OCI-LY7 (cell line): ENCODE results near the gene TMTC1. TPM values are rescaled to one million over a fixed set of nuclear protein-coding genes. Genes with fewer than 3 reads are reported as not detected.

Experiments
- BruUV-seq: library from RNA; stranded (reverse); fragments of 400-500 nt; replicated peaks from 2 replicates; lab custom pipeline; 2021; lab: Mats Ljungman, UMichigan
- CTCF ChIA-PET: fragments of 300-600 bp; sonication (Branson Sonifier 250); formaldehyde crosslinking; loops from one replicate; lab custom pipeline; 2022; ENCODE audit warnings: antibody characterized with exemption; ENCODE audit not compliant: unreplicated experiment; lab: Charles Lee
- POLR2A ChIA-PET: fragments of 300-600 bp; sonication (Branson Sonifier 250); formaldehyde crosslinking; loops from one replicate; lab custom pipeline; 2022; ENCODE audit warnings: antibody characterized with exemption; lab: Charles Lee
- DNase-seq: peaks from one replicate; pipeline ENCODE4 v3.0.0-alpha.2; 2015; ENCODE audit warnings: low spot score
- H2AFZ ChIP-seq: fragments of 200-600 bp; sonication (generic), shearing (Covaris generic); 2 replicates; pipeline ENCODE4 v1.6.1; 2014; ENCODE audit warnings: mild to moderate bottlenecking, antibody characterized with exemption, low read length, moderate library complexity
- H3K27ac ChIP-seq: fragments of 200-600 bp; sonication (generic); 2 replicates; pipeline ENCODE4 v1.5.1; 2014; ENCODE audit warnings: mixed run types, low read depth, mild to moderate bottlenecking, moderate library complexity, low read length, inconsistent platforms; ENCODE audit not compliant: poor library complexity, severe bottlenecking
- H3K36me3 ChIP-seq: fragments of 200-600 bp; sonication (generic); 2 replicates; pipeline ENCODE4 v1.6.1; 2014; ENCODE audit warnings: mild to moderate bottlenecking, antibody characterized with exemption, low read length, moderate library complexity, mixed read lengths; ENCODE audit not compliant: insufficient read depth
- H3K4me1 ChIP-seq: fragments of 200-600 bp; sonication (generic); 2 replicates; pipeline ENCODE4 v1.5.1; 2014; ENCODE audit warnings: mild to moderate bottlenecking, low read length; ENCODE audit not compliant: insufficient read depth, poor library complexity, severe bottlenecking
- H3K4me2 ChIP-seq: fragments of 200-600 bp; sonication (generic); 2 replicates; pipeline ENCODE4 v1.6.1; 2014; ENCODE audit warnings: mild to moderate bottlenecking, low read length
- H3K4me3 ChIP-seq: fragments of 200-600 bp; sonication (generic); 2 replicates; pipeline ENCODE4 v1.5.1; 2014; ENCODE audit warnings: mild to moderate bottlenecking, low read depth, low read length; ENCODE audit not compliant: poor library complexity, severe bottlenecking
- H3K79me2 ChIP-seq: fragments of 200-600 bp; sonication (generic); 2 replicates; pipeline ENCODE4 v1.6.1; 2016; ENCODE audit warnings: low read depth, mild to moderate bottlenecking, low read length, moderate library complexity, mixed read lengths; ENCODE audit not compliant: insufficient read depth
- H3K9me2 ChIP-seq: fragments of 200-600 bp; sonication (generic); 2 replicates; pipeline ENCODE4 v1.6.1; 2016; ENCODE audit warnings: mild to moderate bottlenecking, low read length, mixed read lengths; ENCODE audit not compliant: insufficient read depth
- H3K9me3 ChIP-seq: fragments of 200-600 bp; sonication (generic); 2 replicates; pipeline ENCODE4 v1.6.1; 2014; ENCODE audit warnings: mild to moderate bottlenecking, mixed run types, low read length, mixed read lengths
- H4K20me1 ChIP-seq: fragments of 200-600 bp; sonication (generic); 2 replicates; pipeline ENCODE4 v1.6.1; 2014; ENCODE audit warnings: mild to moderate bottlenecking, antibody characterized with exemption, low read length, moderate library complexity, mixed read lengths; ENCODE audit not compliant: insufficient read depth
- CTCF ChIP-seq: fragments of 200-600 bp; sonication (generic); conservative IDR thresholded peaks from 2 replicates; pipeline ENCODE4 v1.5.1; 2014; ENCODE audit warnings: mild to moderate bottlenecking, antibody characterized with exemption, low read length, moderate library complexity, mixed read lengths
- EZH2phosphoT487 ChIP-seq: fragments of 200-600 bp; sonication (generic); IDR thresholded peaks from 2 replicates; pipeline ENCODE4 v1.6.1; 2018; ENCODE audit warnings: low read depth, borderline replicate concordance, mild to moderate bottlenecking, mixed run types, antibody characterized with exemption, low read length, moderate library complexity, mixed read lengths
- intact Hi-C: fragments of 100-400 bp; cut with micrococcal nuclease; formaldehyde crosslinking; loops from one replicate; pipeline ENCODE4 v1.10.0; 2022; ENCODE audit not compliant: unreplicated experiment
- total RNA-seq, 2 experiments: library from RNA; depleted of rRNA in 1 of 2; stranded (reverse); fragments of >200 nt in 1 of 2; shearing (Covaris generic) in 1 of 2; gene quantifications; 2 replicates each; pipeline ENCODE4 v1.2.3, GENCODE V29; 2014 to 2022

TMTC1 gene
- total RNA-seq, 2 experiments from 2014 or later = not detected

GRCh38 chr12:29625359-29625953, 158.3 kb downstream of the TMTC1 start:
- Histone ChIP-seq H4K20me1 (no peaks in the 10 kb centered on the region), H3K27ac (no peak overlapping the region), H3K4me3 (no peak overlapping the region), H2AFZ (no peak overlapping the region), H3K9me3 (no peaks in the 10 kb centered on the region), H3K4me2 (no peak overlapping the region), H3K79me2 (no peaks in the 10 kb centered on the region), H3K4me1 (no peaks in the 10 kb centered on the region), H3K36me3 (no peaks in the 10 kb centered on the region), H3K9me2 (no peaks in the 10 kb centered on the region)
- BruUV-seq = no TSS peak
- ChIA-PET CTCF (no interaction called here), POLR2A (interaction anchor here (0.6 kb wide), 1 partner anchor 1831 kb away, joined by 3 read pairs; no protein-coding TSS in a partner anchor)
- DNase-seq = no peak
- intact Hi-C loops = no loop called here
- TF ChIP-seq EZH2phosphoT487 (no peak), CTCF (no peak)

- no TSS peak for BruUV-seq
- intact Hi-C loops = no loop called here
- DNase-seq = no peak
- Histone ChIP-seq H3K4me3 (no peak overlapping the region), H3K36me3 (no peaks in the 10 kb centered on the region), H3K9me3 (no peaks in the 10 kb centered on the region), H3K4me1 (no peaks in the 10 kb centered on the region), H4K20me1 (no peaks in the 10 kb centered on the region), H3K27ac (no peak overlapping the region), H2AFZ (no peak overlapping the region), H3K4me2 (no peak overlapping the region), H3K9me2 (no peaks in the 10 kb centered on the region), H3K79me2 (no peaks in the 10 kb centered on the region)
- POLR2A ChIA-PET = no interaction called here
- CTCF ChIA-PET = no interaction called here
- TF ChIP-seq CTCF (no peak), EZH2phosphoT487 (no peak)
Measured at GRCh38 chr12:29622251-29622650, 161.5 kb downstream of the TMTC1 start.

- H3K36me3 ChIP-seq = no peaks in the 10 kb centered on the region
- no TSS peak for BruUV-seq
- H3K9me3 ChIP-seq = no peaks in the 10 kb centered on the region
- intact Hi-C loops = no loop called here
- H3K4me3 ChIP-seq = no peak overlapping the region
- no peak overlapping the region for H3K27ac ChIP-seq
- TF ChIP-seq CTCF = no peak
- no peaks in the 10 kb centered on the region for H3K9me2 ChIP-seq
- ChIA-PET POLR2A (interaction anchor here (0.9 kb wide), 1 partner anchor 9 kb away, joined by 3 read pairs; no protein-coding TSS in a partner anchor), CTCF (no interaction called here)
- H3K79me2 ChIP-seq = no peaks in the 10 kb centered on the region
- DNase-seq = no peak
- H3K4me1 ChIP-seq = no peaks in the 10 kb centered on the region
- H2AFZ ChIP-seq = no peak overlapping the region
- no peaks in the 10 kb centered on the region for H4K20me1 ChIP-seq
- no peak overlapping the region for H3K4me2 ChIP-seq
Measured at GRCh38 chr12:29620030-29620429, 163.7 kb downstream of the TMTC1 start.
